KG1 (cell line): Measurements from ENCODE around the gene TSHZ2.

Experiments
- DNase-seq: peaks from one replicate; lab custom pipeline; 2025; lab: John Stamatoyannopoulos, UW

Gene TSHZ2

GRCh38 chr20:53208110-53208832 lies 236.1 kb downstream of the TSHZ2 start:
- DNase-seq, result no peak

GRCh38 chr20:53210041-53210440 lies 237.9 kb downstream of the TSHZ2 start:
- DNase-seq, result no peak

- no peak for DNase-seq
Observed at GRCh38 chr20:53210931-53211330, 238.8 kb downstream of the TSHZ2 start.

GRCh38 chr20:53212018-53212417 lies 239.9 kb downstream of the TSHZ2 start:
- DNase-seq, result no peak

GRCh38 chr20:53214392-53214791 lies 242.2 kb downstream of the TSHZ2 start:
- DNase-seq, result no peak

- DNase-seq, result no peak
Observed at GRCh38 chr20:53215166-53215565, 243.0 kb downstream of the TSHZ2 start.

GRCh38 chr20:53216478-53216855 lies 244.3 kb downstream of the TSHZ2 start:
- DNase-seq, result no peak

GRCh38 chr20:53216856-53217576 lies 244.9 kb downstream of the TSHZ2 start:
- DNase-seq, result peak; percentile 8

GRCh38 chr20:53220482-53221307 lies 248.5 kb downstream of the TSHZ2 start:
- no peak for DNase-seq

- no peak for DNase-seq
Observed at GRCh38 chr20:53221731-53222130, 249.6 kb downstream of the TSHZ2 start.

- no peak for DNase-seq
Observed at GRCh38 chr20:53222416-53222815, 250.3 kb downstream of the TSHZ2 start.

GRCh38 chr20:53222932-53223331 lies 250.8 kb downstream of the TSHZ2 start:
- DNase-seq, result no peak

GRCh38 chr20:53223626-53224172 lies 251.5 kb downstream of the TSHZ2 start:
- no peak for DNase-seq

GRCh38 chr20:53224851-53225250 lies 252.7 kb downstream of the TSHZ2 start:
- no peak for DNase-seq

GRCh38 chr20:53226826-53227225 lies 254.7 kb downstream of the TSHZ2 start:
- no peak for DNase-seq

GRCh38 chr20:53227523-53227922 lies 255.4 kb downstream of the TSHZ2 start:
- DNase-seq, result no peak

- no peak for DNase-seq
Observed at GRCh38 chr20:53231061-53231460, 258.9 kb downstream of the TSHZ2 start.

GRCh38 chr20:53237461-53237860 lies 265.3 kb downstream of the TSHZ2 start:
- DNase-seq, result no peak

- DNase-seq, result no peak
Observed at GRCh38 chr20:53238121-53238660, 266.0 kb downstream of the TSHZ2 start.

GRCh38 chr20:53243152-53243551 lies 271.0 kb downstream of the TSHZ2 start:
- no peak for DNase-seq

- DNase-seq, result no peak
Observed at GRCh38 chr20:53244711-53245110, 272.6 kb downstream of the TSHZ2 start.

GRCh38 chr20:53245574-53245973 lies 273.4 kb downstream of the TSHZ2 start:
- DNase-seq, result no peak
